Measurements from ENCODE around the gene SIGLEC11.

Gene SIGLEC11

DNA sequence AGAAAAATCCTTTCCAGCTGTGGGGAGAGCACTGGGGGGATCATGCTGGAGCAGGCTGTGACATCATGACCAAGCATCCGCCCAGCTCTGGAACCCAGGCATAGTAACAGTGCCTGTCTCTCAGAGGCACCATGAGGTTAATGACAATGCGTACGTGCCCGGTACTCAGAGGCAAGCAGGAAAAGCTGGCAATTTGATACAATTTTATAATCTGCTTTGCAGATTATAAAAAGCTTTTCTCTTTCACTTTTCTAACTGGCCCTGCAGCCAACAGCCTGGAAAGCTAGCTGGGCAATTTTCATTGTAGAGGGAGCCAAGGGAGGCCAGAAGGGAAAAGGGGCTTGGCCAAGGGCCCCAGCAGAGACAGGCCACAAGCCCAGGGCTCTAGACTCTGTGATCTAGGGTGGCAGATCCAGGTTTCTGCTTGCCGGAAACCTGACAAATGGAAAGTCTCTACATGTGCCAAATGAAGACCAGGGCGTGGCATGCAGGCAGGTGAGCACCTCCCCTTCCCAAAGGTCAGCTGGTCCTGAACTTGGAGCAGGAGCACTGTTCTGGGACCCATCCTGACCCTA, 41.5 kb upstream of the SIGLEC11 start:
- TF ChIP-seq CTCF (IDR thresholded peaks at IDR 0.05) (no peak), ZFX (IDR thresholded peaks at IDR 0.05; ENCODE audit: borderline replicate concordance) (no peak)
- H3K27ac ChIP-seq: no peak overlapping the region

GRCh38 chr19:50001775-50002174, 40.8 kb upstream of the SIGLEC11 start:
- H3K27ac ChIP-seq: no peak overlapping the region
- no peak for TF ChIP-seq CTCF (IDR thresholded peaks at IDR 0.05)
- no peak for TF ChIP-seq ZFX (IDR thresholded peaks at IDR 0.05; ENCODE audit: borderline replicate concordance)

DNA sequence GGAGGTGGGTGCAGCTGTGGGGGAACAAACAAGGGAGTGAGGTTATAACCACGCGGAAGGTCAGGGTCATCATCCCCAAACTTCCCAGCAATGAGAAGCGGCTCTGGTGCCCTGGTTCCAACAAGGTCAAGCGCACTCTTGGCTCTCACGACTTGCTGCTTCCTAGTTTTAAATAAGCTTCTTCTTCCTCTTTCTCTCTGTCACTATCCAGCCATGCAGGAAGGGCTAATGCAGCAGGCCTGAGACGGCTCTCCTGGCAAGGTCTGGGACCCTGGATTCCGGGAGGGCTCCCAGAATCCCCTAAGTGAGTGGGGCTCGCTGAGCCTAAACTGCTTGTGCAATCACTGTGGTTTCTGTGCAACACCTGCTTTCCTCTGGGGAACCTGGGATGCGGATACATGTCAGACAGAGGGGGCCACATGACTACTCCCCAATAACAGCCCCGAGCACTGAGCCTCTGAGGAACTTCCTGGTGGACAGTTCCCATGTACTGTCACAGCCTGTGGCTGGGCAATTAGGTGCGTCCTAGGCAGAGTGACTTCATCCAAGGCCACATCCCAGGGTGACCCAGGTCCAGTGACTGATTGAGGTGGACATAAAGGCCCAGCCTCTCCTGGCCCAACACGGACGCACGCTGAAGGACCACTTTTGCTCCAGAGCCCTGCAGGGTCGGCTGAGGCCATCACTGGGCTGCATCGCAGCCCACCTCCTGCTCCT, 40.0 kb upstream of the SIGLEC11 start:
- no peak overlapping the region for H3K27ac ChIP-seq
- TF ChIP-seq ZFX (IDR thresholded peaks at IDR 0.05; ENCODE audit: borderline replicate concordance) (no peak), CTCF (IDR thresholded peaks at IDR 0.05) (no peak)

GRCh38 chr19:50000038-50000840, 39.3 kb upstream of the SIGLEC11 start:
- H3K27ac ChIP-seq: no peak overlapping the region
- TF ChIP-seq CTCF (IDR thresholded peaks at IDR 0.05): no peak
- TF ChIP-seq ZFX (IDR thresholded peaks at IDR 0.05; ENCODE audit: borderline replicate concordance): no peak

- H3K27ac ChIP-seq: no peak overlapping the region
- TF ChIP-seq ZFX (IDR thresholded peaks at IDR 0.05; ENCODE audit: borderline replicate concordance) (no peak), CTCF (IDR thresholded peaks at IDR 0.05) (no peak)
Measured at GRCh38 chr19:49999371-50000010, 38.5 kb upstream of the SIGLEC11 start.

GRCh38 chr19:49997709-49998108, 36.7 kb upstream of the SIGLEC11 start:
- no peak for TF ChIP-seq ZFX (IDR thresholded peaks at IDR 0.05; ENCODE audit: borderline replicate concordance)
- TF ChIP-seq CTCF (IDR thresholded peaks at IDR 0.05): no peak
- no peak overlapping the region for H3K27ac ChIP-seq
